Esophagus squamous epithelium (tissue), 5 donors: ENCODE data around the gene ZNF76. TPM values are rescaled to one million over a fixed set of nuclear protein-coding genes. Genes with fewer than 3 reads are reported as not detected.

Experiments
- DNase-seq: peaks from one replicate; lab custom pipeline; 2025; lab: John Stamatoyannopoulos, UW
- H3K27ac ChIP-seq, 4 donors: fragments of 200-600 bp; sonication (generic); one replicate each; pipeline ENCODE4 v1.5.1; 2016 to 2019; ENCODE audit warnings: mild to moderate bottlenecking in 1 of 4
- H3K27me3 ChIP-seq, 4 donors: fragments of 200-600 bp; sonication (generic); 1 replicate in 3 of 4; 2 replicates in 1 of 4; pipeline versions ENCODE4 v1.5.1 to v1.6.0; 2017 to 2021; ENCODE audit warnings: antibody characterized with exemption in 1 of 4
- H3K36me3 ChIP-seq, 3 donors: fragments of 200-600 bp; sonication (generic); one replicate each; pipeline ENCODE4 v1.5.1; 2016 to 2019
- H3K4me1 ChIP-seq, 3 donors: fragments of 200-600 bp; sonication (generic); one replicate each; pipeline ENCODE4 v1.5.1; 2017 to 2019
- H3K4me3 ChIP-seq, 4 donors: fragments of 200-600 bp; sonication (generic); 1 replicate in 3 of 4; 2 replicates in 1 of 4; pipeline ENCODE4 v1.5.1; 2016 to 2019; ENCODE audit warnings: mild to moderate bottlenecking in 2 of 4, moderate library complexity in 1 of 4
- H3K9me3 ChIP-seq, 3 donors: fragments of 200-600 bp; sonication (generic); one replicate each; pipeline ENCODE4 v1.5.1; 2016 to 2019
- POLR2A ChIP-seq, 4 donors: fragments of 450-650 bp; IDR thresholded peaks; one replicate each; pipeline ENCODE4 v1.6.1; 2017; ENCODE audit warnings: antibody characterized with exemption in 4 of 4, mild to moderate bottlenecking in 4 of 4, moderate library complexity in 3 of 4
- WGBS, 2 donors: methylation state at CpG; one replicate each; pipeline ENCODE4 v1.1.5; 2018; 5-methylcytosine and 5-hydroxymethylcytosine counted together
- intact Hi-C: fragments of 100-400 bp; cut with DNase I; formaldehyde crosslinking; loops from one replicate; pipeline ENCODE4 v1.15.0; 2022
- total RNA-seq, 4 donors: library from RNA; depleted of rRNA; stranded (reverse); fragments of >200 nt; gene quantifications; one replicate each; pipeline ENCODE4 v1.1.0, GENCODE V29; 2016
- TF ChIP-seq, protein P1 (sequence below), 6 experiments: fragments of 450-650 bp in 4 of 6; fragments of 200-600 bp in 2 of 6; sonication (generic) in 2 of 6; IDR thresholded peaks; one replicate each; pipeline ENCODE4 v1.5.1; 2016 to 2019; ENCODE audit warnings: antibody characterized with exemption in 6 of 6, mild to moderate bottlenecking in 4 of 6, moderate library complexity in 4 of 6
- donor health status: DM: yes; HTN: yes; CAD: no.

Gene ZNF76
- total RNA-seq, 4 donors from 2014 or later, result 10.1 to 25.0 (median 10.9) TPM

- H3K4me1 ChIP-seq, result peaks cover 0 to 6% (median 0%) of the 10 kb centered on the region in 3 donors
- DNase-seq, result no peak
- no peaks in the 10 kb centered on the region for H3K9me3 ChIP-seq
- intact Hi-C loops, result no loop called here
- TF ChIP-seq, protein P1, sequence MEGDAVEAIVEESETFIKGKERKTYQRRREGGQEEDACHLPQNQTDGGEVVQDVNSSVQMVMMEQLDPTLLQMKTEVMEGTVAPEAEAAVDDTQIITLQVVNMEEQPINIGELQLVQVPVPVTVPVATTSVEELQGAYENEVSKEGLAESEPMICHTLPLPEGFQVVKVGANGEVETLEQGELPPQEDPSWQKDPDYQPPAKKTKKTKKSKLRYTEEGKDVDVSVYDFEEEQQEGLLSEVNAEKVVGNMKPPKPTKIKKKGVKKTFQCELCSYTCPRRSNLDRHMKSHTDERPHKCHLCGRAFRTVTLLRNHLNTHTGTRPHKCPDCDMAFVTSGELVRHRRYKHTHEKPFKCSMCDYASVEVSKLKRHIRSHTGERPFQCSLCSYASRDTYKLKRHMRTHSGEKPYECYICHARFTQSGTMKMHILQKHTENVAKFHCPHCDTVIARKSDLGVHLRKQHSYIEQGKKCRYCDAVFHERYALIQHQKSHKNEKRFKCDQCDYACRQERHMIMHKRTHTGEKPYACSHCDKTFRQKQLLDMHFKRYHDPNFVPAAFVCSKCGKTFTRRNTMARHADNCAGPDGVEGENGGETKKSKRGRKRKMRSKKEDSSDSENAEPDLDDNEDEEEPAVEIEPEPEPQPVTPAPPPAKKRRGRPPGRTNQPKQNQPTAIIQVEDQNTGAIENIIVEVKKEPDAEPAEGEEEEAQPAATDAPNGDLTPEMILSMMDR (IDR thresholded peaks at IDR 0.05), result no peak
- TF ChIP-seq POLR2A (IDR thresholded peaks at IDR 0.05), result no peak
- H3K4me3 ChIP-seq, result no peak overlapping the region
- peaks cover 21 to 77% (median 46%) of the 10 kb centered on the region in 3 donors for H3K36me3 ChIP-seq
- no peak overlapping the region for H3K27ac ChIP-seq
- WGBS, 2 donors, result 60 to 100% methylated on average over 2 of the region's 2 CpGs
- no peaks in the 10 kb centered on the region for H3K27me3 ChIP-seq
Observed at GRCh38 chr6:35283361-35283760, 23.8 kb downstream of the ZNF76 start.

DNA sequence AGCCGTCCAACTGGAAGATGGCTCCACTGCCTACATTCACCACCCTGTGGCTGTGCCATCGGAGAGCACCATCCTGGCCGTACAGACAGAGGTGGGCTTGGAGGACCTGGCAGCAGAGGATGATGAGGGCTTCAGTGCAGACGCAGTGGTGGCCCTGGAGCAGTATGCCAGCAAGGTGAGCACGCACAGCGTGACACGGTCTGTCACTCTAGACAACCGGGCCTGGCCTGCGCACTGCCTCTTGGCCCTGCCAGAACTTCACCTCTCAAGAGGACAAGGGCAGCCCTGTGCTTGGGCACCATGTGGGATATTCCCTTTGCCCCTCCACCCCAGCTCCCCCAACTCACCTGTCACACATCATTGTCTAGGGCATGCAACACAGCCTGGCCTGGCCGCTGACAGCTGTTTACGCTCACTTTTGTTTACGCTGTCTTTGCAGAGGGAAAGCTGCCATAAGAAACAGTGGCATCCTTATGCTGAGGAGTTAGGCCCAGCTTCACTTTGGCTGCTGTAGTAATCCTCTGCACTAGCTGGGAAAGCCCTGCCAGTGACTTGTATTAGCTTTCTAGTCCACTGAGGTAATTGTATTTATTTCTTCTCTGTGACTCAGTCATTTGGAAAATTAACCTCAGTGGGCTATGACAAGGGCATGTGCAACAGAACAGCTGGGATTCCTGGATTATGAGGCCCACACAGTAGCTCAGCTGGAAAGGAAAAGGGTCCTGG lies 28.3 kb downstream of the ZNF76 start:
- no peak for DNase-seq
- no peak for TF ChIP-seq POLR2A (IDR thresholded peaks at IDR 0.05)
- TF ChIP-seq, protein P1 (IDR thresholded peaks at IDR 0.05), result no peak
- WGBS, 2 donors, result 81 to 92% methylated on average over 7 to 10 of the region's 12 CpGs
- H3K4me3 ChIP-seq, result no peak overlapping the region
- H3K9me3 ChIP-seq, result no peaks in the 10 kb centered on the region
- H3K27ac ChIP-seq, result no peak overlapping the region
- H3K4me1 ChIP-seq, result peaks cover 0 to 6% (median 0%) of the 10 kb centered on the region in 3 donors
- H3K36me3 ChIP-seq, result peaks cover 37 to 100% (median 46%) of the 10 kb centered on the region in 3 donors
- intact Hi-C loops, result no loop called here
- H3K27me3 ChIP-seq, result no peaks in the 10 kb centered on the region

GRCh38 chr6:35288834-35289233 lies 29.3 kb downstream of the ZNF76 start:
- 71 to 74% methylated on average over 4 of the region's 4 CpGs for WGBS, 2 donors
- Histone ChIP-seq H3K4me3 (no peak overlapping the region), H3K27ac (no peak overlapping the region), H3K36me3 (peaks cover 37 to 100% (median 40%) of the 10 kb centered on the region in 3 donors), H3K4me1 (peaks cover 0 to 6% (median 0%) of the 10 kb centered on the region in 3 donors), H3K27me3 (no peaks in the 10 kb centered on the region), H3K9me3 (no peaks in the 10 kb centered on the region)
- intact Hi-C loops, result no loop called here
- DNase-seq, result no peak
- TF ChIP-seq, protein P1 (IDR thresholded peaks at IDR 0.05), result no peak
- no peak for TF ChIP-seq POLR2A (IDR thresholded peaks at IDR 0.05)

- Histone ChIP-seq H3K36me3 (peaks cover 22 to 99% (median 28%) of the 10 kb centered on the region in 3 donors), H3K27me3 (no peaks in the 10 kb centered on the region), H3K4me3 (no peak overlapping the region), H3K4me1 (peaks cover 0 to 6% (median 0%) of the 10 kb centered on the region in 3 donors), H3K27ac (no peak overlapping the region), H3K9me3 (no peaks in the 10 kb centered on the region)
- 87 to 98% methylated on average over 7 to 13 of the region's 13 CpGs for WGBS, 2 donors
- intact Hi-C loops, result no loop called here
- no peak for DNase-seq
- TF ChIP-seq POLR2A (IDR thresholded peaks at IDR 0.05), result no peak
- TF ChIP-seq, protein P1 (IDR thresholded peaks at IDR 0.05), result no peak
Observed at GRCh38 chr6:35291491-35291890, 32.0 kb downstream of the ZNF76 start.

- intact Hi-C loops, result no loop called here
- H3K4me1 ChIP-seq, result peaks cover 4 to 12% (median 6%) of the 10 kb centered on the region in 3 donors
- peaks cover 20 to 91% (median 21%) of the 10 kb centered on the region in 3 donors for H3K36me3 ChIP-seq
- whole genome bisulfite sequencing, 2 donors, result 78% methylated on average over 13 to 15 of the region's 15 CpGs
- no peak overlapping the region for H3K27ac ChIP-seq
- no peak for DNase-seq
- TF ChIP-seq, protein P1 (IDR thresholded peaks at IDR 0.05), result no peak
- no peak for TF ChIP-seq POLR2A (IDR thresholded peaks at IDR 0.05)
- no peaks in the 10 kb centered on the region for H3K27me3 ChIP-seq
- no peak overlapping the region for H3K4me3 ChIP-seq
- H3K9me3 ChIP-seq, result no peaks in the 10 kb centered on the region
Observed at GRCh38 chr6:35292494-35292893, 33.0 kb downstream of the ZNF76 start.
